OCI-LY7 (cell line): ENCODE results near the gene COBLL1. TPM values are rescaled to one million over a fixed set of nuclear protein-coding genes. Genes with fewer than 3 reads are reported as not detected.

Source experiments
- BruUV-seq: library from RNA; stranded (reverse); fragments of 400-500 nt; replicated peaks from 2 replicates; lab custom pipeline; 2021; lab: Mats Ljungman, UMichigan
- CTCF ChIA-PET: fragments of 300-600 bp; sonication (Branson Sonifier 250); formaldehyde crosslinking; loops from one replicate; lab custom pipeline; 2022; ENCODE audit warnings: antibody characterized with exemption; ENCODE audit not compliant: unreplicated experiment; lab: Charles Lee
- POLR2A ChIA-PET: fragments of 300-600 bp; sonication (Branson Sonifier 250); formaldehyde crosslinking; loops from one replicate; lab custom pipeline; 2022; ENCODE audit warnings: antibody characterized with exemption; lab: Charles Lee
- DNase-seq: peaks from one replicate; pipeline ENCODE4 v3.0.0-alpha.2; 2015; ENCODE audit warnings: low spot score
- H2AFZ ChIP-seq: fragments of 200-600 bp; sonication (generic), shearing (Covaris generic); 2 replicates; pipeline ENCODE4 v1.6.1; 2014; ENCODE audit warnings: mild to moderate bottlenecking, antibody characterized with exemption, low read length, moderate library complexity
- H3K27ac ChIP-seq: fragments of 200-600 bp; sonication (generic); 2 replicates; pipeline ENCODE4 v1.5.1; 2014; ENCODE audit warnings: mixed run types, low read depth, mild to moderate bottlenecking, moderate library complexity, low read length, inconsistent platforms; ENCODE audit not compliant: poor library complexity, severe bottlenecking
- H3K36me3 ChIP-seq: fragments of 200-600 bp; sonication (generic); 2 replicates; pipeline ENCODE4 v1.6.1; 2014; ENCODE audit warnings: mild to moderate bottlenecking, antibody characterized with exemption, low read length, moderate library complexity, mixed read lengths; ENCODE audit not compliant: insufficient read depth
- H3K4me1 ChIP-seq: fragments of 200-600 bp; sonication (generic); 2 replicates; pipeline ENCODE4 v1.5.1; 2014; ENCODE audit warnings: mild to moderate bottlenecking, low read length; ENCODE audit not compliant: insufficient read depth, poor library complexity, severe bottlenecking
- H3K4me2 ChIP-seq: fragments of 200-600 bp; sonication (generic); 2 replicates; pipeline ENCODE4 v1.6.1; 2014; ENCODE audit warnings: mild to moderate bottlenecking, low read length
- H3K4me3 ChIP-seq: fragments of 200-600 bp; sonication (generic); 2 replicates; pipeline ENCODE4 v1.5.1; 2014; ENCODE audit warnings: mild to moderate bottlenecking, low read depth, low read length; ENCODE audit not compliant: poor library complexity, severe bottlenecking
- H3K79me2 ChIP-seq: fragments of 200-600 bp; sonication (generic); 2 replicates; pipeline ENCODE4 v1.6.1; 2016; ENCODE audit warnings: low read depth, mild to moderate bottlenecking, low read length, moderate library complexity, mixed read lengths; ENCODE audit not compliant: insufficient read depth
- H3K9me2 ChIP-seq: fragments of 200-600 bp; sonication (generic); 2 replicates; pipeline ENCODE4 v1.6.1; 2016; ENCODE audit warnings: mild to moderate bottlenecking, low read length, mixed read lengths; ENCODE audit not compliant: insufficient read depth
- H3K9me3 ChIP-seq: fragments of 200-600 bp; sonication (generic); 2 replicates; pipeline ENCODE4 v1.6.1; 2014; ENCODE audit warnings: mild to moderate bottlenecking, mixed run types, low read length, mixed read lengths
- H4K20me1 ChIP-seq: fragments of 200-600 bp; sonication (generic); 2 replicates; pipeline ENCODE4 v1.6.1; 2014; ENCODE audit warnings: mild to moderate bottlenecking, antibody characterized with exemption, low read length, moderate library complexity, mixed read lengths; ENCODE audit not compliant: insufficient read depth
- CTCF ChIP-seq: fragments of 200-600 bp; sonication (generic); conservative IDR thresholded peaks from 2 replicates; pipeline ENCODE4 v1.5.1; 2014; ENCODE audit warnings: mild to moderate bottlenecking, antibody characterized with exemption, low read length, moderate library complexity, mixed read lengths
- EZH2phosphoT487 ChIP-seq: fragments of 200-600 bp; sonication (generic); IDR thresholded peaks from 2 replicates; pipeline ENCODE4 v1.6.1; 2018; ENCODE audit warnings: low read depth, borderline replicate concordance, mild to moderate bottlenecking, mixed run types, antibody characterized with exemption, low read length, moderate library complexity, mixed read lengths
- intact Hi-C: fragments of 100-400 bp; cut with micrococcal nuclease; formaldehyde crosslinking; loops from one replicate; pipeline ENCODE4 v1.10.0; 2022; ENCODE audit not compliant: unreplicated experiment
- total RNA-seq, 2 experiments: library from RNA; depleted of rRNA in 1 of 2; stranded (reverse); fragments of >200 nt in 1 of 2; shearing (Covaris generic) in 1 of 2; gene quantifications; 2 replicates each; pipeline ENCODE4 v1.2.3, GENCODE V29; 2014 to 2022

COBLL1 gene
- total RNA-seq, 2 experiments from 2014 or later: 0.79 to 40.7 TPM

- TF ChIP-seq EZH2phosphoT487 (no peak), CTCF (no peak)
- ChIA-PET POLR2A (interaction anchor here (0.6 to 0.9 kb wide), 6 partner anchors 10 to 370 kb away, joined by 3 to 4 read pairs (median 3); no protein-coding TSS in a partner anchor), CTCF (no interaction called here)
- H2AFZ ChIP-seq: no peak overlapping the region
- no TSS peak for BruUV-seq
- intact Hi-C loops: no loop called here
- H3K9me3 ChIP-seq: no peaks in the 10 kb centered on the region
- H3K4me1 ChIP-seq: no peaks in the 10 kb centered on the region
- H4K20me1 ChIP-seq: no peaks in the 10 kb centered on the region
- no peak overlapping the region for H3K27ac ChIP-seq
- H3K4me3 ChIP-seq: no peak overlapping the region
- H3K36me3 ChIP-seq: no peaks in the 10 kb centered on the region
- H3K4me2 ChIP-seq: no peak overlapping the region
- no peaks in the 10 kb centered on the region for H3K79me2 ChIP-seq
- DNase-seq: no peak
- no peaks in the 10 kb centered on the region for H3K9me2 ChIP-seq
Observed at GRCh38 chr2:164745012-164745797, 96.4 kb downstream of the COBLL1 start.

- Histone ChIP-seq H3K27ac (no peak overlapping the region), H4K20me1 (no peaks in the 10 kb centered on the region), H3K9me2 (no peaks in the 10 kb centered on the region), H3K9me3 (no peaks in the 10 kb centered on the region), H3K4me3 (no peak overlapping the region), H3K4me1 (no peaks in the 10 kb centered on the region), H2AFZ (no peak overlapping the region), H3K4me2 (no peak overlapping the region), H3K79me2 (no peaks in the 10 kb centered on the region), H3K36me3 (no peaks in the 10 kb centered on the region)
- intact Hi-C loops: no loop called here
- no peak for DNase-seq
- BruUV-seq: no TSS peak
- POLR2A ChIA-PET: no interaction called here
- CTCF ChIA-PET: no interaction called here
- no peak for TF ChIP-seq CTCF
- TF ChIP-seq EZH2phosphoT487: no peak
Observed at GRCh38 chr2:164742738-164743317, 98.8 kb downstream of the COBLL1 start.
